Measurements from ENCODE around the gene COTL1.

COTL1 gene

GRCh38 chr16:84638231-84638806, 20.4 kb upstream of the COTL1 start:
- TF ChIP-seq EZH2phosphoT487 (conservative IDR thresholded peaks at IDR 0.05; ENCODE audit: low read length): no peak
- TF ChIP-seq CTCF (IDR thresholded peaks at IDR 0.05; ENCODE audit: insufficient read depth, low read length, poor library complexity, severe bottlenecking): no peak
- H3K27me3 ChIP-seq (ENCODE audit: low read length): no peaks in the 10 kb centered on the region
- H3K27ac ChIP-seq (ENCODE audit: low read depth, low read length): no peak overlapping the region
- no peaks in the 10 kb centered on the region for H3K9me3 ChIP-seq (ENCODE audit: insufficient read depth, low read length)
- H2AFZ ChIP-seq (ENCODE audit: low read depth, low read length, severe bottlenecking): no peak overlapping the region
- no peaks in the 10 kb centered on the region for H3K36me3 ChIP-seq (ENCODE audit: low read length)
- H3K4me3 ChIP-seq (ENCODE audit: insufficient read depth, low read length, poor library complexity, severe bottlenecking): no peak overlapping the region
- H3K79me2 ChIP-seq (ENCODE audit: insufficient read depth, low read length): no peaks in the 10 kb centered on the region
- no peak overlapping the region for H3K4me2 ChIP-seq (ENCODE audit: low read depth, low read length, poor library complexity, severe bottlenecking)
- H3K9me2 ChIP-seq (replicated peaks; ENCODE audit: insufficient read depth, low read length): no peaks in the 10 kb centered on the region
- H3F3A ChIP-seq (ENCODE audit: insufficient read depth): no peaks in the 10 kb centered on the region
- H4K20me1 ChIP-seq (ENCODE audit: low read depth, low read length): no peaks in the 10 kb centered on the region
- H3K9ac ChIP-seq (ENCODE audit: low read length): no peak overlapping the region

GRCh38 chr16:84637709-84638108, 19.8 kb upstream of the COTL1 start:
- TF ChIP-seq EZH2phosphoT487 (conservative IDR thresholded peaks at IDR 0.05; ENCODE audit: low read length) (no peak), CTCF (IDR thresholded peaks at IDR 0.05; ENCODE audit: insufficient read depth, low read length, poor library complexity, severe bottlenecking) (no peak)
- Histone ChIP-seq H3F3A (ENCODE audit: insufficient read depth) (no peaks in the 10 kb centered on the region), H3K4me3 (ENCODE audit: insufficient read depth, low read length, poor library complexity, severe bottlenecking) (no peak overlapping the region), H3K9ac (ENCODE audit: low read length) (no peak overlapping the region), H4K20me1 (ENCODE audit: low read depth, low read length) (no peaks in the 10 kb centered on the region), H3K36me3 (ENCODE audit: low read length) (no peaks in the 10 kb centered on the region), H3K27me3 (ENCODE audit: low read length) (no peaks in the 10 kb centered on the region), H3K79me2 (ENCODE audit: insufficient read depth, low read length) (no peaks in the 10 kb centered on the region), H3K4me2 (ENCODE audit: low read depth, low read length, poor library complexity, severe bottlenecking) (no peak overlapping the region), H3K27ac (ENCODE audit: low read depth, low read length) (no peak overlapping the region), H3K9me3 (ENCODE audit: insufficient read depth, low read length) (no peaks in the 10 kb centered on the region), H3K9me2 (replicated peaks; ENCODE audit: insufficient read depth, low read length) (no peaks in the 10 kb centered on the region), H2AFZ (ENCODE audit: low read depth, low read length, severe bottlenecking) (no peak overlapping the region)

GRCh38 chr16:84635702-84636101, 17.8 kb upstream of the COTL1 start:
- no peaks in the 10 kb centered on the region for H4K20me1 ChIP-seq (ENCODE audit: low read depth, low read length)
- no peak overlapping the region for H2AFZ ChIP-seq (ENCODE audit: low read depth, low read length, severe bottlenecking)
- no peak overlapping the region for H3K4me2 ChIP-seq (ENCODE audit: low read depth, low read length, poor library complexity, severe bottlenecking)
- H3K27ac ChIP-seq (ENCODE audit: low read depth, low read length): no peak overlapping the region
- no peaks in the 10 kb centered on the region for H3F3A ChIP-seq (ENCODE audit: insufficient read depth)
- no peaks in the 10 kb centered on the region for H3K9me3 ChIP-seq (ENCODE audit: insufficient read depth, low read length)
- H3K9me2 ChIP-seq (replicated peaks; ENCODE audit: insufficient read depth, low read length): no peaks in the 10 kb centered on the region
- H3K27me3 ChIP-seq (ENCODE audit: low read length): no peaks in the 10 kb centered on the region
- no peak overlapping the region for H3K9ac ChIP-seq (ENCODE audit: low read length)
- no peaks in the 10 kb centered on the region for H3K79me2 ChIP-seq (ENCODE audit: insufficient read depth, low read length)
- TF ChIP-seq EZH2phosphoT487 (conservative IDR thresholded peaks at IDR 0.05; ENCODE audit: low read length) (no peak), CTCF (IDR thresholded peaks at IDR 0.05; ENCODE audit: insufficient read depth, low read length, poor library complexity, severe bottlenecking) (no peak)
- no peak overlapping the region for H3K4me3 ChIP-seq (ENCODE audit: insufficient read depth, low read length, poor library complexity, severe bottlenecking)
- H3K36me3 ChIP-seq (ENCODE audit: low read length): no peaks in the 10 kb centered on the region
